Measurements from ENCODE around the gene LSP1.

DNA sequence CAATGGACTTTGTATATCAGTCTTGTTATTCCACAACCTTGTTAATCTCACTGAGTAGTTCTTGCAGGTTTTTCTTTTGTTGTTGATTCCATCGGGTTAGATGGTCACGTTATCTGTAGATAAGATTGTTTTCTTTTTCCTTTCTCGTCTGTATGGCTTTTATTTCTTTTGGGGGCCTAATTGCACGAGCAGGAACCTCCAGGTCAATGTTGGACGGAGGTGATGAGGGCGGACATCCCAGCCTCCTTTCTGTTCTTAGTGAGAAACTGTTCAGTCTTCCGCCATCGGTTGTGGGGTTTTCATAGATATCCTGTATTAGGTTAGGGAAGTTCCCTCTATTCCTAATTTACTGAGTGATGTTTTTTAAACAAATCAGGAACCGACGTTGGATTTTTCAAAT lies 43.6 kb downstream of the LSP1 start:
- TF ChIP-seq, protein P1, sequence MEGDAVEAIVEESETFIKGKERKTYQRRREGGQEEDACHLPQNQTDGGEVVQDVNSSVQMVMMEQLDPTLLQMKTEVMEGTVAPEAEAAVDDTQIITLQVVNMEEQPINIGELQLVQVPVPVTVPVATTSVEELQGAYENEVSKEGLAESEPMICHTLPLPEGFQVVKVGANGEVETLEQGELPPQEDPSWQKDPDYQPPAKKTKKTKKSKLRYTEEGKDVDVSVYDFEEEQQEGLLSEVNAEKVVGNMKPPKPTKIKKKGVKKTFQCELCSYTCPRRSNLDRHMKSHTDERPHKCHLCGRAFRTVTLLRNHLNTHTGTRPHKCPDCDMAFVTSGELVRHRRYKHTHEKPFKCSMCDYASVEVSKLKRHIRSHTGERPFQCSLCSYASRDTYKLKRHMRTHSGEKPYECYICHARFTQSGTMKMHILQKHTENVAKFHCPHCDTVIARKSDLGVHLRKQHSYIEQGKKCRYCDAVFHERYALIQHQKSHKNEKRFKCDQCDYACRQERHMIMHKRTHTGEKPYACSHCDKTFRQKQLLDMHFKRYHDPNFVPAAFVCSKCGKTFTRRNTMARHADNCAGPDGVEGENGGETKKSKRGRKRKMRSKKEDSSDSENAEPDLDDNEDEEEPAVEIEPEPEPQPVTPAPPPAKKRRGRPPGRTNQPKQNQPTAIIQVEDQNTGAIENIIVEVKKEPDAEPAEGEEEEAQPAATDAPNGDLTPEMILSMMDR (IDR thresholded peaks at IDR 0.05; ENCODE audit: low read depth, low read length), result no peak
- TF ChIP-seq MYC (IDR thresholded peaks at IDR 0.05; ENCODE audit: low read depth, low read length), result no peak
- TF ChIP-seq, protein P2, sequence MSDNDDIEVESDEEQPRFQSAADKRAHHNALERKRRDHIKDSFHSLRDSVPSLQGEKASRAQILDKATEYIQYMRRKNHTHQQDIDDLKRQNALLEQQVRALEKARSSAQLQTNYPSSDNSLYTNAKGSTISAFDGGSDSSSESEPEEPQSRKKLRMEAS (IDR thresholded peaks at IDR 0.05; ENCODE audit: low read depth, low read length), result no peak

Data from NB4 (cell line).